ENCODE data around the gene FRMD3.

The FRMD3 gene

DNA sequence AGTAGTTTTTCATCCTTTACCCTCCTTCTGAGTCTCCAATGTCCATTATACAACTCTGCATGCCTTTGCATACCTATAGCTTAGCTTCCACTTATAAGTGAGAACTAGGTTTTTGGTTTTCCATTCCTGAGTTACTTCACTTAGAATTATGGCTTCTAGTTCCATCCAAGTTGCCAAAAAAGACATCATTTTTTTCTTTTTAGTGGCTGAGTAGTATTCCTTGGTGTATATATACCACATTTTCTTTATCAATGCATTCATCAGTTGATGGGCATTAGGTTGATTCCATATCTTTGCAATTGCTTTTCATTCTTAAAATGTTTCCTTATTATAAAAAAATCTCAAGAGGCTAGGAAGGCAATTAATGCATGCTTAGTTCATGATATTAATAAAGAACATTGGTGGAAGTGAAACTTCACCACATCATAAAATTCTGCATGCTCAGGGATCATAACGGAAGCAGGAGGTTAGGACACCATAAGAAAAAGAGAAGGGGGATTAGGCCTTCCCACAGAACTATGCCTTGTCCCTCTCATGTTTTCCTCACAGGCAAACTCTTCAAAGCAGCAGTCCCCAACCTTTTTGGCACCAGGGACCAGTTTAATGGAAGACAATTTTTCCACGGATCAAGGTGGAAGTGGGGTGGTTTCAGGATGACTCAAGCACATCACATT is 105.2 kb downstream of the FRMD3 start:
- no peak for DNase-seq (ENCODE audit: low read depth)

DNA sequence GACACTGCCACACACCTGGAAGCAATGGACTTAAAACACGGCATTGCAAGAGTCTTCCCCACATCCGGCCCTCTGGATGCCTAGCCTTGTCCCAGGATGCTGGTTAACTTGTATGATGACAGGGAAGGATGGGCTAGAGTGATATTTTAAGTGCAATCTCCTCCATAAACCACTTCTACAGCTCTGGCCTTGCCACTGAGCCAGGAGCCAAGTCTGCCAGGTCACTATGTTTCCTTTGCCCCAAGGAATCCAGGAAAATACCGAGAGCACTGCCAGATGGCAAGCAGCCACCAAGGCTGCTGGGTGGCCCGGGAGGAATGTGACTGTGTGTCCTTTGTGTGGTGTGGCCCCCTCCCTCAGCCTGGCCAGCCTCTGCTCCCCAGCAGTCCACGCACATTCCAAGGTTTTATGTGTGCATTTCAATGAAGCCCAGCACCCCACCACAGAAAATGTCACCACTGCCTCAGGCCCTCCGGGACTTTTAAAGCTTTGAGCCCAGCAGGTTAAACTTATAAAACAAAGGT is 106.0 kb downstream of the FRMD3 start:
- DNase-seq (ENCODE audit: low read depth), result no peak

DNA sequence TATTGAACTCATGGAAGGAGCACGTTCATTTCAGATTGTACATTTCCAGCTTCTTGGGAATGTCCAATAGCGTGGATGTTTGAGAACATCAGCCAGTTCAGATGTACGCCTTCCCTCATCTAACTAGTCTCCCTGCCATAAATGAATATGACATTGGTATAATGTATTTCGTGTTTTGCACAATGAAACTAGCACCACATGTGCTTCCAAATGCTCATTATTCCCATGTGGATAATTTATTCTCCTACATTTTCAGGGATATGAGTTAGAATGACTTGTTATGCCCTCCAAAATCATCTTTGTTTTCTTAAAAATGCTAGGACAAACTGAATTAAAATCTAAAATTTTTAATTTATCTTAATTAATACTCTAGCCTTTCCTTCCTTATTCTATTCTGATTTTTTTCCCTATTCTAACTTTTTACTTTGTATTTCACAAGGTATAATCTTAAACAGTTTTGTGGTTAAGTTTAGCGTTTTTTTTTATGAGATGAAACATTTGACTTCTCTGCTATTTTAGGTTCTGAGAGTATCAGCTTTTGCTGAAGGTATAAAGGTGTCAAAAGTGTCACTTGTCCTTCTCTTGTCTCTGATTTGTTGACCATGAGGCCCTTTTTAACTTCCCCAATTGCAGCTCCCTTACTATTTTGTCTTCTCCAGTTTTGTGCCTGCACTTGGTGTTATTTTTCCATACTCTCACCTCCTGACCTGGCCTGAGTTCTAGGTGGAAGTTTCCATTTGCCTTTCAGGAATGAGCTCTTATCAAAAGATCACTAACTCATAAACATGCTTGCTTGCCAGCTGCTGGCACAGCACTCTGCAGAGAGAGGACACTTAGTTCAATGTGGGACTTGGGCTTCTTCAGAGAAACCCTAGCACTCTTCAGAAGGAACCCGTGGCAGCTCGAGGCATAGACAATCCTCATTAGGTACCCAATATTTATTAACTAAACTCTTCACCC is 106.8 kb downstream of the FRMD3 start:
- no peak for DNase-seq (ENCODE audit: low read depth)

DNA sequence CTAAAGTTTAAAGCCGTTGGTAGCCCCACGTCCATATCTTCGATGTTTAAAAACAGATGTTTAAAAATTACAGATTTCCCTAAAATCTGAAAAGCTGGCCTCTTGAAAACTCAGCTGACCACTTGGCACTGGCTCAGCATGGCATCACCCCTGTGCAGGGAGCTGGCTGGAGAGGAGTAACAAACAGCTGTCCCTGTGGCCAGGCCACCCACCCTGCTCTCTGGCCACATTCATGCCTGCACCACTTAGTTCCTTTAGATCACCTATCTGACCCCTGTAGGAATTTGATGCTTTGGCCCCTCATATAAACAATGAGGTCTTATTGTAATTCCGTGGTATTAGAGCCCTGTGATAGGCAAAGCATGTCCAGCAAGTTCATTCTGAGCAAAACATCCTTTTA is 107.5 kb downstream of the FRMD3 start:
- no peak for DNase-seq (ENCODE audit: low read depth)

DNA sequence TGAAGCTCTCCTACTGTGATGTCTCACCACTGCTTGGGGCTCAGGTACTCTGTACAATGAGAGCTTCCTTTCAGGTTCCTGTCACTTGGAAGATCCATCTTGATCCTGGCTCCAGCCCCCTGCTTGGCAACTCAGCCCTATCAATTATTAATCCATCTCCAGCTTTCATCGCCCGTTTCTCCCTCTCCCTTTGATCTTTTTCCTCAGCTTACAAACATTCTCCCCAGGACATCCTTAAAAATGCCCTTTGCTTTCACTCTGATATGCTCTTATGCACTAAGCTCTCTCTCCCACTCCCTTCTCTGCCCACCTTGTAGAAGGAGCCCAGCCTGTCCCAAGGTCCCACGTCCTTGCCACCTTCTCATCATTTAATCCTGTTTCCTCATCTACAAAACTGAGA is 109.0 kb downstream of the FRMD3 start:
- DNase-seq (ENCODE audit: low read depth), result no peak

DNA sequence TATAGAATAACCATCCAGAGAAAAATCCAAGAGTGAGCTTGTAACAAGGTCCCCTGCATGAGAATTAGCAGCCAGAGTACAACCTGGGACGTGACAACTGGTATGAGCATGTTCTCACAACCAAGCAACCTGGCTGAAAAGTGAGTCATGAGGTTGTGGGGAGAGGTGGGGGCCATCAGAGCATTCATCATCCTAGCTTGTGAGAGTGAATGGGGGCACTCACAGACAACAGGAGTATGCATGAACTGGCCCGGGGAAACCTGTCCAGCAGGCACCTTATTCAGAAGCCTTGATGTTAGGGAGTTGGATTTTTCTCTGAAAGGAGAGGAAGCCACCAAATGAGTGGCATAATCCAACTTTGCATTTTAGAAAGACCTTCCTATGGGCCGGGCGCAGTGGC is 113.0 kb downstream of the FRMD3 start:
- DNase-seq (ENCODE audit: low read depth), result no peak

DNA sequence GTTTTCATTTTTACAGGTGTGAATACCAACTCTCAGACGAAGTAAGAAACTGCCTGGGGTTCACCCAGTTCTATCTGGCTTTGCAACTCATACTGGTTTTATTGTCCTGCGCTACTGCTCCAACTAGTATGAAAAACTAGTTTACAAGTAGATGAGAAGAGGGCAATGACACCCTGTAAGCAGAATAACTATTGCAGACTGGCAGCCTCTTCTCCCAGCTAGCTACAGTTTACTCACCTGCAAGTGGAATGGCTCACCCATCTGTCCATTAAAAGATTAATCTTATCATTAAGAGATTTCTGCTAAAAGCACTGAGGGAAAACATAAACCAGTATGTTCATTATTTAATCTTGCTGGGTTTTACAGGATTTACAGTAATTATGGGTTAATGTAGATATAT is 113.4 kb downstream of the FRMD3 start:
- no peak for DNase-seq (ENCODE audit: low read depth)

DNA sequence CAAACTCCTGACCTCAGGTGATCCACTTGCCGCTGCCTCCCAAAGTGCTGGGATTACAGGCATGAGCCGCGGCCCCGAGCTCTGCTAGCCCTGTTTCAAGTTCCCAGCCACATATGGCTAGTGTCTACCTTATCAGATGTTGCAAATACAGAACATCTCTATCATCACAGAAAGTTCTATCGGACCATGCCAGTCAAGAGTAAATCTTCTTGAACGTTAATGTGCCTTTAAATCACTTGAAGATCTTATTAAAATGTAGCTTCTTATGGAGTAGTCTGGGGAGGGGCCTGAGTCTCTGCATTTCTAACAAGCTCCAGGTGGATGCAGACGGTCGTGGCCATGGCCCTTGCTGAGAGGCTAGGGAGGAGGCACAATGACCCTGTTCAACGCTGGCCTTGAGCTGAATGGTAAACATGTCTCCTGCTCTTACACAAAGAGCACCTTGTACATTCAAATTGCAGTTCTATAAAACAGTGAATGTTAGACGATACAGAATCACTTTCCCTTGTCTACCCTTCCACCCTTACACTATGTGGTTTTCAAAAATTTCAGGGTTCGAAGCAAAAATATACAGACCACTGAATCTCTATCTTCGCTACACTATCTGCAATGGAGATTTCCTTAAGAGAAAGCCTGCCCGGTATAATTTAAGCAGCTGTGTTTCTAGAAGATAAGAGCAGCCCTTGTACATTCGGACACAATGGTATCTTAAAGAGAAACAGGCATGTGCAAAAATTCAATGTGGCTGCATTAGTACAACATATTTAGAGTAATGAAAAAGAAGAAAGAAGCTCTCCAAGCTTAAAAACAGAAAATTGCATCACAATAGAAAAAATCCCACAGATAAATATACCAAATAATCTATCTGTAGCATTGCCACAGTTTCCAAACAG is 114.1 kb downstream of the FRMD3 start:
- no peak for DNase-seq (ENCODE audit: low read depth)

DNA sequence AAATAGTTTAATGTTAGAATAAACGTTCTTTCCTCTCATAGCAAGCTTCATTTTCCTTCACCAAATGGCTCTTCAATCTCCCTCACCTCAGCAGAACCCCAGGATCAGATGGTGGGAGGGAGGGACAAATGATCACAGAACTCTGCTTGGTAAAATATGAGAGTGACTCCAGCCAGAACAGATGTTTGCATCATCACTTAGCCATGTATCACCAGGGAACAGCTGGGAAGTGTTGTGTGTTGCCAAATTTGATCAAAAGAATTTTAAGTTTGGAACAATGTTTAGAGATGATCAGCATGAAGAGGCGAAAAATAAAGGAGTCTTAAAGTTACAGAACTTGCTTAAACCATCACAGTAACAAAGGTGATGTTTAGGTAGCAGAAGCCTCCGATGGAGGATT is 115.7 kb downstream of the FRMD3 start:
- DNase-seq (ENCODE audit: low read depth), result no peak

DNA sequence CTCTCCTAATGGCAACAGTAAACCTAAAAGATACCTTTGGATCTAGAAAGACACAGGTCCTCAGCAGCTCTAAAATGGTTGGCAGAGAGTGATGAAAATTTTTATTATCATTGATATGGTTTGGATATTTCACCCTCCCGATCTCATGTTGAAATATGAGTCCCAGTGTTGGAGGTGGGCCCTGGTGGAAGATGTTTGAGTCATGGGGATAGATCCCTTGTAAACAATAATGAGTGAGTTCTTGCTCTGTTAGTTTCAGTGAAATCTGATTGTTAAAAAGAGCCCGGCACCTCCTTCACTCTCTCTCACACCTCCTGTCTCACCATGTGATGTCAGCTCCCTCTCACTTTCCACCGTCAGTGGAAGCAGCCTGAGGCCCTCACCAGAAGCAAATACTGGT is 117.7 kb downstream of the FRMD3 start:
- DNase-seq (ENCODE audit: low read depth), result no peak

DNA sequence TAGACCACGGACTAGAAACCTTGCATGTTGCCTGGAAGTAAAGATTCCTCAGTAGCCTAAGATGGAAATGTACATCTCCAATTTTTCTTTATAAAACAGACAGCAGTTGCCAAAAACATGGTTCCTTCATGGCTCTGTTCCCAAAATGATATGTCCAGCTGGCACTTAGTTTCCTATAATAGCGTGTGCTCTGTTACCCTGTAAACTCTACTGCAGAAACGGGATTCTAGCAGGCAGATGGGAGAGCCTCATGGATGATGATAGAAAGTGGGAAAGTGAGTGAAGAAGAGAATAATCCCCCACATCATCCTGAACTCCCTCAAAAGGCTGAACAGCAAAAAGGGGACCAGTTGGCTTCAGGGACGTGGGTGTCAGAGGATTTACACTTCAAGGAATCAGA is 118.2 kb downstream of the FRMD3 start:
- no peak for DNase-seq (ENCODE audit: low read depth)

DNA sequence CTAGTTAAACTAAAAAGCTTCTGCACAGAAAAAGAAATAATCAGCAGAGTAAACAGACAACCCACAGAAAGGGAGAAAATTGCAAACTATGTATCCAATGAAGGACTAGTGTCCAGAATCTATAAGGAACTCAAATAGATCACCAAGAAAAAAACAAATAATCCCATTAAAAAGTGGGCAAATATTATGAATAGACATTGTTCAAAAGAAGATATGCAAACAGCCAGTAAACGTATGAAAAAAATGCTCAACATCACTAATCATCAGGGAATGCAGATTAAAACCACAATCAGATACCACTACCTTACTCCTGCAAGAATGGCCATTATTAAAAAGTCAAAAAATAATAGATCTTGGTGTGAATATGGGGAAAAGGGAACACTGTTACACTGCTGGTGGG is 119.9 kb downstream of the FRMD3 start:
- DNase-seq (ENCODE audit: low read depth), result no peak

DNA sequence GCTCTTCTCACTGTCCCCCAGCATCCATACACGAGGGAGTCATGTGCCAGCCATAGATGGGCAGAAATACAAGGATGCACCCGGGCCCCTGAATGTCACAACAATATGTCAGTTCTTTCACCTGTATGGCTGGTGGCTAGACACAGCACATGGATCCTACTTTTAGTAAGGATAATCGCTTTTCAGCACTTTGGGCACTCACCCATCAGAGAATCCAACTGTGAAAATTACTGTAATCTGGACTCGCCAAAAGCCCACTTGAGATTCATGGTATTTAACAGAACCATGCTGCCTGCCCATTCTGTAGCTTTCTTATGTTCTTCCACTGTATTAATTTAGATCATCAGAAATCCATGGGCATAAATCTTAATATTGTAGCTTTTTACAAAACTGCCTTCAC is 124.8 kb downstream of the FRMD3 start:
- no peak for DNase-seq (ENCODE audit: low read depth)

DNA sequence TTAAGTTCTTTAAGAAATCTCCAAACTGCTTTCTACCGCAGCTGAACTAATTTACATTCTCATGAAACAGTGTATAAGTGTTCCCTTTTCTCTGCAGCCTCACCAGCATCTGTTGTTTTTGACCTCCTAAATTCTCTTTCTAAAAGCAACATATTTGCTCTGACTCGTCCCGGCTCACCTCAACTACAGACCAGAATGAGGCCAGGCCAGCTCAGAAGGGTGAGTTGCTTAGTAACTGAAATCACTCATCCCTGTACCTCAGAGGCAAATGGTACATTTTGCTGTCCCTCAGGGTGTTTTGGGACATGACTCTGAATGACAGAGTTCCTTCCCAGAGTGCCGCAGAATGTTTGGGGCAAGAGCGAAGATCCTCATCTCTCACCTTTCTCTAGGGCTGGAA is 127.5 kb downstream of the FRMD3 start:
- DNase-seq (ENCODE audit: low read depth), result no peak

DNA sequence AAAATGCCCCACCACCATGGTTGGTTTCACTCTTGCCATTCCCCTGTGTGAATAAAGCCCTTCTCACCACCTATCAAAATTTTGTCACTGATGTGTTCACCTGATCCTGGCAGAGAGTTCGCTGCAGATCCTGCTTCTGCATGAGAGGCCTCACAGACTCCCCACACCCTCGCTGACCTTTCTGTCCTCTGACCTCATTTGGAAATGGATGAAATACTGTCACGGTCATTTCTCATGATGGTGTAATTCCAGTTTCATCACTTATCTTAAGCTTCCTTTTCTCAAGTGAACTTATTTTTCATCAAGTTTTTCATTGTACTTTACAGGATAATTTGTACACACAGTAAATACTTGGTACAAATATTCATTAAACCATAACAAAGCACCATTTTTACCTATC is 131.3 kb downstream of the FRMD3 start:
- DNase-seq (ENCODE audit: low read depth), result no peak

DNA sequence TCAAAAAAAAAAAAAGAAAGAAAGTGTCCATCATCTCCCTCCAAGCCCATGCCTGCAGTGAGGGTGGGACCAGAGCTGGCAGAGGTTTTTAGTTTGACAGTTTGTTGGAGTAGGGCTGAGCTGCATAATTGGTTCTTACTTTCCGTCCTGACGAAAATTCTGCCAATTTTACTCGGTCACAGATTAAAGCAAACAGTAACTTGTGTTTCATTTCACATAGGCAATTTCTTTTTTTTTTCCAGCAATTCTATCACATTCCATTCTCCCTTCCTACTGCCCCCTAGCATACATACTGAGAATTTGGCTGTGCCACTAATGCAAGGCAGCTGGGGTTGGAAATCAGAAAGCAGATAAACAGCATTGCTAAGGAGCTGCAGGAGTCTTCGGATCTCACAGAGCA is 132.4 kb downstream of the FRMD3 start:
- DNase-seq (ENCODE audit: low read depth), result no peak

DNA sequence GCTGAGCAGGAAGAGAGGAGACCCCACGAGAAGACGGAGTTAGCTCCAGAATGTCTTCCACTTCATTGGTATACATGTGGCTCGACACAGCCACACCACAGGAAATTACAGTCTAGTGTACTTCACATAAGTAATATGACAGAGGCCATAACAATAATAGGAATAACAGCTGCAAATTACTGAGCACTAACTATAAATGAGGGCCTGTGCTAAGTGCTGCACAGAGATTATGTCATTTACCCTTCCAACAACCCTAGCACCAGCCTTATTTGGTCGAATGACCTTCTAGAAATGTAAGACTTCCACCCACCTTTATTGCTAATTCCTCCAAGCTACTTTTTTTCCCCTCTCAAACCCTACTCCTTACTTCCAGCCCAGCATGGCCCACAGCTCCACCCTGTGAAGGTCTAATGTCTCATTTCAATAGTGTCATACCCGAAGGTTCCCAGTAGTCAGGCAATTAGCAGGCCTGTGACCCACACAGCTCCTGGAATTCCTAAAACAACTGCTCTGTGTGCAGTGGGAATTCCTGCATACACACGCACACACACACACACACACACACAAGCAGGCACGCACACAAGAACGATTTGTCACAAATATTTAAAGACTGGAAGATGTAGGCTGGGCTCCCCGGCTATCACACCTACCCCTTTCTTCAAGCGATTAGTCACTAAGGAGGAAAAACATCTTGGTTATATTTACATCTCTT is 134.5 kb downstream of the FRMD3 start:
- peak; percentile 4 for DNase-seq (ENCODE audit: low read depth)

DNA sequence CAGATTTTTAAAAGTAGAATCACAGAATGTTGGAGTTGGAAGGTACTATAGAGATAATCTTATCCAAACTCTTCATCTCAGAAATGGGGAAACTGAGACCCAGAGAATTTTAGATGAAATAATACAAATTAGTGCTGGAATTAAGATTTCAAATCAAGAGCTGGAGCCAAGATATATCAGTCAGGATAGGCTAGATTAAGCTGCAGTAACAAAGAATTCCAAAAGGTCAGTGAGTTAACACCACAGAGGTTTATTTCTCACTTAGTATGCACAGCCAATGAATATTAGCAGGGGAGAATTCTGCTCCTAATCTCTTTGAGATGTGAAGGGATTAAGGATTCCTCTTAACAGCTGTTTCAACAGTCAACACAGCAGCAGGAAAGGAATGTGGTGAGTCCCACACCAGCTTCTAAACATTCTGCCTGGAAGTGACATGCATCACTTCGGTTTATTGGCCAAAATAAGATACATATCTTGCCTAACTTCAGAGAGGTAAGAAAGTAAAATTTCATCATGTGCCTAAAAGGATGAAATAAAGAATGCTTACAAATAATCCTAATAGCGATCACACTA is 136.8 kb downstream of the FRMD3 start:
- peak; percentile 4 for DNase-seq (ENCODE audit: low read depth)

DNA sequence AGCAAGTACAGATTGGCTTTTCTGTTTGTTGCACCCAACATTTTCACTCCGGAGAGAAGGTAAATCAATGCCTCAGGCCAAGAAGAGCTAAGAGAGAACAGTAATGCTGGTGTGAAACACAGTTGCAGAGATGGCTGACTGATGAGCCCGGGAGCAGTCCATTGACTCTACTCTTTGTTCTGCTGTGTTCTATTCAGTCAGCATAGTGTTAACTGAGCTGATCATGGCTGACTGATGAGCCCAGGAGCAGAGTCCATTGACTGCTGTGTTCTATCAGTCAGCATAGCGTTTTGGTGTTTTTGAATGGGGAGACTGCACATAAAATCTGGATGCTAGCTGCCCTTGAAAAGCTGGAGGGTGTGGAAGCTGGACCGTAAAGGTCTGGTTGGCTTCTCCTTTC is 141.4 kb downstream of the FRMD3 start:
- no peak for DNase-seq (ENCODE audit: low read depth)

DNA sequence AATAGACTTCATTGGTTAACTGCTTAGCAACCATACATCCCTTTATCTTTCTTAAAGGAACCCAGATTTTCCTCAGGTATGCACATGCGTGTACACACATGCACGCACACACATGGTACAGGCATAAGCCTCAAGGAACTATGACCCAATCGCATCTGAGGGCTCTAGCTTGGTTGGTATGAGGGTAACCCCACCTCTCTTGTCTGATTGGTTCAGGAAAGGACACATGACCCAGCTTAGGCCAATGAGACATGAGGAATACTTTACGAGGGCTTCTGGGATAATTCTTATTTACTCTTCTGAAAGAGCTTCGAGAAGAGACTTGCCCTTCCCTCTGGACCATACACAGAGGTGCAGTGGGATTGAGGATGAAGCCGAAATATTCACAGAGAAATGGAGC is 141.9 kb downstream of the FRMD3 start:
- no peak for DNase-seq (ENCODE audit: low read depth)

DNA sequence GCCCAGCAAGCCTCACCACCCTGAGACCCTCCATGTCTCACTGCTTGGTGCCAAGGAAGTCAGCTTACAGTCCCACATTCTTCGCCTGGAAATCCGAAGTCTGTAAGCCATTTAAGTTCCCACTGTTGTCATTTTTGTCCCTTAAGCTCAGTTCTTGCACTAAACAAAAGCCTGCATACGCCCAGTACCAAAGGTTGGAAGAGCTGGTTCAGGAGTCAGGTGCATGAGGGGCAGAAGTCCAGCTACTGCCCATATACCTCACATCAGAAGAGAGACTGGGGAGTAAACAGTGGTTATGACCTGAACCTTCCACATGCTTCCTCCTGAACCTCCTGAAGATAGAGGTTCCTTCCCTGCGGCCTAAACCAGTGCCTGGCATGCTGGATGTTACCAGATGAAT is 146.0 kb downstream of the FRMD3 start:
- no peak for DNase-seq (ENCODE audit: low read depth)
